ENCODE measurements around the gene FNDC3B.

DNA sequence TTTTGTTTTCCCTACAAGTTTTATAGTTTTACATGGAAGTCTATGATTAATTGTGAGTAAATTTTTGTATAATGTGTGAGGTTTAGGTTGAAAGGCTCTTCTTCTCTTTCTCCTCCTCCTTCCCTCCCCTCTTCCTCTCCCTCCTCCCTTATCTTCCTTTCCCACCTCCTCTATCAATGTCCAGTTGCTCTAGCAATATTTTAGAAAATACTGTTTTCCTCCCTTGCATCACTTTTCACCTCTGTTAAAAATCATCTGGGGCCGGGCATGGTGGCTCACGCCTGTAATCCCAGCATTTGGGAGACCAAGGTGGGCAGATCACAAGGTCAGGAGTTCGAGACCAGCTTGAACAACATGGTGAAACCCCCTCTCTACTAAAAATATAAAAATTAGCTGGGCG is 119.4 kb downstream of the FNDC3B start:
- TF ChIP-seq EGR1 (IDR thresholded peaks at IDR 0.05) (no peak), EP300 (IDR thresholded peaks at IDR 0.05; ENCODE audit: borderline replicate concordance) (no peak), CREB1 (IDR thresholded peaks at IDR 0.05; ENCODE audit: low read depth) (no peak)
- TF ChIP-seq, protein P1, sequence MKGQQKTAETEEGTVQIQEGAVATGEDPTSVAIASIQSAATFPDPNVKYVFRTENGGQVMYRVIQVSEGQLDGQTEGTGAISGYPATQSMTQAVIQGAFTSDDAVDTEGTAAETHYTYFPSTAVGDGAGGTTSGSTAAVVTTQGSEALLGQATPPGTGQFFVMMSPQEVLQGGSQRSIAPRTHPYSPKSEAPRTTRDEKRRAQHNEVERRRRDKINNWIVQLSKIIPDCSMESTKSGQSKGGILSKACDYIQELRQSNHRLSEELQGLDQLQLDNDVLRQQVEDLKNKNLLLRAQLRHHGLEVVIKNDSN (IDR thresholded peaks at IDR 0.05): no peak

Measured in Ishikawa (cell line).